Globus pallidus (tissue), 1 donor: ENCODE results near the gene ARHGAP42.
"Not testable (repeated sequence)": the region's sequence is repeated elsewhere in the genome, so short reads cannot be mapped to it uniquely, and the experiment has no call there.

Experiments
- DNase-seq: peaks from one replicate; pipeline ENCODE4 v3.0.0-alpha.2; 2015; ENCODE audit warnings: low spot score

ARHGAP42 gene

GRCh38 chr11:100965346-100965745, 278.3 kb downstream of the ARHGAP42 start:
- no peak for DNase-seq

GRCh38 chr11:100966366-100966765, 279.3 kb downstream of the ARHGAP42 start:
- DNase-seq: no peak

DNA sequence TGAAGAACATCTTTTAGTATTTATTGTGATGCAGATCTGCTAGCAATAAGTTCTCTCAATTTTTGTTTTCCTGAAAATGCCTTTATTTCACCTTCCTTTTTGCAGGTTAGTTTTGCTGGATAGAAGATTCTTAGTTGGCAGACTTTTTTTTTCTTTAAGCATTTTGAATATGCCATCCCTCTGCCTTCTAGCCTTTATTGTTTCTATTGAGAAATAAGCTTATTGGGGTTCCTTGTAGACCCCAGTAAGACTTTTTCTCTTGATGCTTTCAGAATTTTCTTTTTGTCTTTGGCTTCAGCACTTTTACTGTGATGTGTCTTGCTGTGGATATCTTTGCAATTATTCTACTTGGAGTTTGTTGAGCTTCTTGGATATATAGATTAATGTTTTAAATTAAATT, 281.9 kb downstream of the ARHGAP42 start:
- no peak for DNase-seq

DNA sequence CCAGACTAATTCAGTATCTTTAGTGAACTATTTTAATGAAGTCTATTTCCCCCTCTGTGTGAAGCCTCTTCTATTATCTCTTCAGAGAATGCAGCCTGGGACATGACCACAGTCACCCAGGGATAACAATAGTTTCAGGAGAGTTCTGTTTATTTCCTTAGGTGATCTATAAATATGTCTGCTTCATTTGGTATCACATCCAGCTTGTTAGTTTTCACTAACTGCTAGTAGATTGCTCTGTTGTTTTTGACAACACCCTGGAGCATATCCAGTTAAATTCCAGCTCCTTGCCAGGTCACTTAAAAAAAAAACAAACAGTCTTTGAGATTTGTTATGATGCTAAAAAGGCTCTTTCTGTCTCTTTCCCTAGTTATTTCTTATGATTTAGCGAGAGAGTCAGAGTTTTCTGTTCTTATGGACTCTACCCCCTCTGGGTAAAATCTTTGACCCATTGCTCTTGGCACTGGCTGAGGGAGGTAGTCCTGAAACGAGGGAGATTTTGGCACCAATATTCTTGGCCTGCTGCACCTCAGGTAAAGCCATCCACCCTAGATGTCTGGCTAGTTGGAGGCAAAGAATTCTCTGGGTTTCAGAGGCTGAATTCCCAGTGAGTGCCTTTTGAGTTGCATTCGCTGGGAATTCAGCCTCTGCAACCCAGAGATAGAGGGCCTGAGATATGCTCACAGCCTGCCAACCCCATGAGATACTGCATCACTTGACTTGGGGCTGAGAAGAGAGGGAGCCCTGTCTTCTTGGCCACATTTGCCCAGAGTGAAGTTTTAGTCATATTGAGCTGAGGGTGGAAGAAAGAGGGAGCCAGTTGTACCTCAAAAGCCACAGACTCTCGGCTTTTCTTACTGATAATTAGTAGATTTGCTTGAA, 283.4 kb downstream of the ARHGAP42 start:
- DNase-seq: no peak

GRCh38 chr11:100972046-100972445, 285.0 kb downstream of the ARHGAP42 start:
- no peak for DNase-seq

GRCh38 chr11:100978442-100978841, 291.4 kb downstream of the ARHGAP42 start:
- no peak for DNase-seq

GRCh38 chr11:100978939-100979338, 291.9 kb downstream of the ARHGAP42 start:
- no peak for DNase-seq

- DNase-seq: no peak
Measured at GRCh38 chr11:100980156-100980555, 293.1 kb downstream of the ARHGAP42 start.

DNA sequence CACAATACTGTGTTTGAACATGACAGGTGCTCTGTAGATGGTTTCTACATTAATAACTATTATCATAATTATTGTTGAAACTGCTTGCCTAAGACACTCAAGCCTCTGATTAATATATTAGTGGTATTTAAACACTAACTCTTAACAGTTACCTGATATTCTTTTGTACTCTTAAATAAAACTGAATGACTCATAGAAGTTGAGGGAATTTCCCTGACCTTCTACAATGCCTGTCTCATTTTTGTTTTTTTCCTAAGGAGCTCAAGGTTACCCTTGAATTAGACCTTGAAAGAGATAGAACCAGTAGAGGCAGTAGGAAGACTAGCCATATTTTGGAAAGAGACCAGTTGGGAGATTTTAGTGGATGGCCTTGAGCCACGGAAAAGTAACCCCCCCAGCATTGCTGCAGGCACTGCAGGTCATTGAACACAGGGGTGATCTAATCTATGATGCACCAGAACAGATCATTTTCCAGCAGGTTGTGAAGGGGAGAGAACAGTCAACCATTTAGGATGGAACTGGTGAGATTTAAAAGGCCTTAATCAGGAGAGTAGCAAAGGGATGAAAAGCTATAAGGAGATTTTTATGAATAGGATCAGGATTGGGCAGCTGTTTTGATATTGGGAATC, 294.2 kb downstream of the ARHGAP42 start:
- no peak for DNase-seq

DNA sequence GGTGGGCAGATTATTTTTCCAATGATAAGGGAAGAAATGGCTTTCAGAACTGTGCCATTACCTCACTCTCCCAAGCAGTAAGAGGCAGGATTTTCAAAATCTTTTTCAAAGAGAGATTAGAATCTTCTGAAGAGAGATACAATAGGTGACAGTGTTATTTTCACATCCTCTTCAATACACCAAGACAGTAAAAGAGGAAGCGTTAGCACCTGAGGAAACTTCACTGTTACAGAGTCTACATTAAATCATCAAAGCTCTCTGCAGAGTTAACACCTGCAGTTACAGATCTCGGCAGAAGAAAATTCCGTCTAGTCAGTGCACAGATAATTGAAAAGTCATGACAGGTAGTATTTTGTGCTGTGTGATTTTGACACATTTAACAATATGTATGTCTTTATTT, 297.6 kb downstream of the ARHGAP42 start:
- no peak for DNase-seq

GRCh38 chr11:100990931-100991330, 303.8 kb downstream of the ARHGAP42 start:
- DNase-seq: no peak

DNA sequence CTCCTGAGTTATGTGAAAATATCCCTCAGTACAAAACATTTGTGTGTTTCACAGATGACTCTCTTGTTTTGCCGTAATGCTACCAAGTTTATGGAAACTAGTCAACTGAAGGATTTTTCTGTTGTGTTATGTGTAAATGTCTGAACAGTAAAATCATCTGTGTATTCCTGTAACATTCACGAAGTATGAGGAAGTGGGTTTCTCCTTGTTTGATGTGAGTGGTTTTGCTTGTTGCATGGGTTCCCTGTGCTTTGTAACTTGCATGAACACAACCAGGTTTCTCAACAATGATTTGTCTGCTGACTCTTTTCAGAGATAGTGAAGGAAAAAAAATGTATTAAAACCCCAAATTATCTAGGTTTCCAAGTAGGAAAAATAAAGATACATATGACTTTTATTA, 304.5 kb downstream of the ARHGAP42 start:
- no peak for DNase-seq

GRCh38 chr11:100994966-100995365, 307.9 kb downstream of the ARHGAP42 start:
- DNase-seq: no peak

DNA sequence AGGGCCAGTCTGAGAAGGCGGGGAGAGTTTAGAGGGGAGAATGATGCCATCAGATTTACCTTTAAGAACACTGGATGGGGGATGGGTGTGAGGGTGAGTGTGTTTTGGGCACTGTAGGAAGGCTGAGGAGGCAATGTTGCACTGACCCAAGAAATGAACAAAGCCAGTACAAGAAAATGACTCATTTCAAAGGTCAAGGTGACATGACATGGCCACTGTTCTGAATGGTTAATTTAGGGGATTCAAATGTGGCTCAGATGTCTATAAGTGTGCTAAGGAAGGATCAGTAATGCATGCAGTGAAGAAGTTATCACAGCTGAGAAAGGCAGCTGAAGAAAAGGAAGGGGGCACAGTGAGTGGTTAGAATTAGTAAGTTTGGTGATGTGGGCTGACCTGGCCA, 312.7 kb downstream of the ARHGAP42 start:
- no peak for DNase-seq

DNA sequence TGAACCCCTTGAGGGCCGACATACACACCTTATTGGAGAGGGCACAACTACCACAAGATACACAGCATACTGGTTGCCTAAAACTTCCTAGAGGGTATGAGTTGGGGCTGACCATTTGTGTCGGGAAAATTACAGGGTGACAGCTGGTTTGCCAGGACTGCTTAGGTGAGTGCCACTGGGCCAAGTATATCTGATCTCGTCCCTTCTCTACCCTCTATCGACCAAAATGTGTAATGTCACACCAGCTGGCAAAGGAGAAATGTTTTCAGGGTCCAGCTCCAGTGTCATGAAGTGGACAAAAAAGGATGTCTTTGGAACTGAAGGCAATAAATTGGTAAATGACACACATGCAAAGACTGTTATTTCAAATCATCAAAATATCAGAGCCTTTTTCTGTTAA, 316.4 kb downstream of the ARHGAP42 start:
- no peak for DNase-seq

- no peak for DNase-seq
Measured at GRCh38 chr11:101008961-101009689, 322.0 kb downstream of the ARHGAP42 start.

GRCh38 chr11:101009690-101010055, 322.6 kb downstream of the ARHGAP42 start:
- DNase-seq: no peak

- no peak for DNase-seq
Measured at GRCh38 chr11:101010899-101011298, 323.8 kb downstream of the ARHGAP42 start.

DNA sequence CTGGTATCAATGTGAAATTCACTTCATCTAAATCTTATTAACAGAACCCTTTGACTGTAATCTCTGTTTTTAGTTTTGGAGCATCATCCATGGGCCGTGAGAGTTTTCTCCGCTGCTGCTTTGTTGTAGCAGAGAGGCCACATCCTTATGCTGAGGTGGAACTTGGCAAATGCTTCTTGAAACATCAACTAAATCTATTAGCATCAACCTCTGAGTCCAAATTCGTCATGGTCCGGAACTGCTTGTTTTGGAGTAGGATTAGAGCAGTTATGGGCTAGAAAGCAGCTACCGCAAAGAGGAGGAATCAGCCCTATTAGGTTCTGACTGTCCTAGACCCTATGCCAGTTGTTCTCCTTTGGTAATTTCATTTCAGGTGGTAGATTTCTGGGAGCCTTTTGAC, 324.8 kb downstream of the ARHGAP42 start:
- DNase-seq: no peak

DNA sequence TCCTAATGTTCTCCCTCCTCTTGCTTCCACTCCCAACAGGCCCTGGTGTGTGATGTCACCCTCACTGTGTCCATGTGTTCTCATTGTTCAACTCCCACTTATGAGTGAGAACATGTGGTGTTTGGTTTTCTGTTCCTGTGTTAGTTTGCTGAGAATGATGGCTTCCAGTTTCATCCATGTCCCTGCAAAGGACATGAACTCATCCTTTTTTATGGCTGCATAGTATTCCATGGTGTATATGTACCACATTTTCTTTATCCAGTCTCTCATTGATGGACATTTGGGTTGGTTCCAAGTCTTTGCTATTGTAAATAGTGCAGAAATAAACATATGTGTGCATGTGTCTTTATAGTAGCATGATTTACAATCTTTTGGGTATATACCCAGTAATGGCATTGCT, 326.6 kb downstream of the ARHGAP42 start:
- DNase-seq: not testable (repeated sequence)

- no peak for DNase-seq
Measured at GRCh38 chr11:101014600-101015285, 327.7 kb downstream of the ARHGAP42 start.

- DNase-seq: no peak
Measured at GRCh38 chr11:101019870-101020269, 332.8 kb downstream of the ARHGAP42 start.
